Measurements from ENCODE around the gene MPPED2. TPM values are rescaled to one million over a fixed set of nuclear protein-coding genes. Genes with fewer than 3 reads are reported as not detected.

MPPED2 gene
- total and polyA plus RNA-seq, 4 experiments from 2014 or later = not detected

DNA sequence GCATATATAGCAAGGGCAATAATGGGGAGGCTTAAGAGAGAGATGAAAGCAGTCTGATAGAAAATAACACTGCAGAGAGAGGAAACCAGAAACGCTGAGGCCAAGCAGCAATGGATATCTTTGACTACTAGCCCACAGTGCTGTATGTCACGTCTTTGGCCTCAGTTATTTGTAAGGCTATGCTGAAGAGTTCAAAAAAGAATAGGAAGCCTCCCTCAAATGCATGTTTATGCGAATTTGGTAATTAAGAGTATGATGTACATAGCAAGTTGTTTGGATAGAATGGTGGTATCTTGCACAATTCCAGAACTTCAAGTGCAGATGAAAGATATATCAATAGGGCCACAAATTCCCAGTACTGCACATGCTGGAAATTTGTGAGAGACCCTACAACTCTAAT, 89.2 kb downstream of the MPPED2 start:
- Histone ChIP-seq H3K27me3 (ENCODE audit: insufficient read depth, low read length) (no peaks in the 10 kb centered on the region), H3K4me3 (ENCODE audit: low read length in 2 of 2) (no peak overlapping the region), H3K9me3 (ENCODE audit: control insufficient read depth in 1 of 2, low read length in 2 of 2) (no peaks in the 10 kb centered on the region), H3K4me1 (ENCODE audit: insufficient read depth, low read length) (no peaks in the 10 kb centered on the region), H3K36me3 (ENCODE audit: insufficient read depth, low read length) (no peaks in the 10 kb centered on the region), H3K27ac (ENCODE audit: low read depth, low read length) (no peak overlapping the region)
- no peaks in the 10 kb centered on the region for H3K4me1 Mint-ChIP-seq
- ChIA-PET POLR2A (ENCODE audit: partially characterized antibody) (no interaction called here), CTCF (ENCODE audit: partially characterized antibody) (no interaction called here)
- H3K27ac Mint-ChIP-seq = no peak overlapping the region
- H3K4me3 Mint-ChIP-seq = no peak overlapping the region
- no peak for DNase-seq
- H3K9me3 Mint-ChIP-seq = peaks cover 0 to 1% (median 0%) of the 10 kb centered on the region in 8 donors
- H3K27me3 Mint-ChIP-seq = peaks cover 0 to 5% of the 10 kb centered on the region in 2 donors
- intact Hi-C loops (cut with micrococcal nuclease) = no loop called here
- no peaks in the 10 kb centered on the region for H3K36me3 Mint-ChIP-seq

DNA sequence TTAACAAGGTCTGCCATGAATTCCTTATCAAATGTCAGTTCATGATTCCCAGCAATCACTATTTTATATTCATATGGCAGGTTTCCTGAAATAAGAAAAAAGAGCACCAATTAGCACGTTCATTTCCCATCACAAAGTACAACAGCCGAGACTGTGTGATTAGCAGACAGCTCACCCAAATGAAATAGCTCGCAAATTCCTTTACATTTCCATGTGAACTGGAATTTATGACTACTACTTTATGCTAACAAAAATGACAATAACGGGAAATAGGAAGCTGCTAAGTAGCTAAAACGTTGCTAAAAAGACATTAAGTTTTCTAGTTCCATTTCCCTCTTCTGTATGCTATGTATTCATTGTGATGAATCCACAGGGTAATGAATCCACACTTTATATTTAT, 90.7 kb downstream of the MPPED2 start:
- intact Hi-C loops (cut with micrococcal nuclease) = no loop called here
- no peaks in the 10 kb centered on the region for H3K9me3 ChIP-seq (ENCODE audit: control insufficient read depth in 1 of 2, low read length in 2 of 2)
- no peak overlapping the region for H3K27ac ChIP-seq (ENCODE audit: low read depth, low read length)
- ChIA-PET CTCF (ENCODE audit: partially characterized antibody) (no interaction called here), POLR2A (ENCODE audit: partially characterized antibody) (no interaction called here)
- no peaks in the 10 kb centered on the region for H3K27me3 ChIP-seq (ENCODE audit: insufficient read depth, low read length)
- Mint-ChIP-seq H3K27me3 (peaks cover 0 to 5% of the 10 kb centered on the region in 2 donors), H3K9me3 (peaks cover 0 to 3% (median 0%) of the 10 kb centered on the region in 8 donors), H3K4me1 (no peaks in the 10 kb centered on the region), H3K36me3 (no peaks in the 10 kb centered on the region), H3K27ac (no peak overlapping the region), H3K4me3 (no peak overlapping the region)
- H3K4me1 ChIP-seq (ENCODE audit: insufficient read depth, low read length) = no peaks in the 10 kb centered on the region
- H3K36me3 ChIP-seq (ENCODE audit: insufficient read depth, low read length) = no peaks in the 10 kb centered on the region
- DNase-seq = no peak
- no peak overlapping the region for H3K4me3 ChIP-seq (ENCODE audit: low read length in 2 of 2)

DNA sequence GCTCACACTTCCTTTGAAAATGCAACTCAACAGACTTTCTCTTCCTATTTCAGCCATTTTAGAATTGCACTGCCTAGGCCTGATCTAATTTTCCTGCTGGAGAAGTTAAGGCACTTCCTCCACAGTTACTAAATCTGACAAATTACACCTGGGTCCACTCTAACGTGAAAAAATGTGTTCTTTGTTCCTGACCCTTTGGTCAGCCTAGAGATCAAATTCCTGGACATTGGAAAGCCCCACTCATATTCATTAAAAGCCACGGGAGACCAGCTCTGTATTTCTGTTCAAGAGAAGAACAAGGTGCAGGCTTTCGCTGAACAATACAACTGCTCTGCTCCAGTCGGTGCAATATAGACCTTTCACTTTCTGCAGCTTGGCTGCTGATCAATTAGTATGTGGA, 96.6 kb downstream of the MPPED2 start:
- no peaks in the 10 kb centered on the region for H3K36me3 Mint-ChIP-seq
- peaks cover 5 to 11% of the 10 kb centered on the region in 2 donors for H3K27me3 Mint-ChIP-seq
- Histone ChIP-seq H3K9me3 (ENCODE audit: control insufficient read depth in 1 of 2, low read length in 2 of 2) (no peaks in the 10 kb centered on the region), H3K4me1 (ENCODE audit: insufficient read depth, low read length) (no peaks in the 10 kb centered on the region), H3K4me3 (ENCODE audit: low read length in 2 of 2) (no peak overlapping the region), H3K36me3 (ENCODE audit: insufficient read depth, low read length) (no peaks in the 10 kb centered on the region), H3K27ac (ENCODE audit: low read depth, low read length) (no peak overlapping the region), H3K27me3 (ENCODE audit: insufficient read depth, low read length) (no peaks in the 10 kb centered on the region)
- peaks cover 0 to 3% (median 0%) of the 10 kb centered on the region in 8 donors for H3K9me3 Mint-ChIP-seq
- intact Hi-C loops (cut with micrococcal nuclease) = no loop called here
- H3K4me3 Mint-ChIP-seq = no peak overlapping the region
- H3K27ac Mint-ChIP-seq = no peak overlapping the region
- no peaks in the 10 kb centered on the region for H3K4me1 Mint-ChIP-seq
- CTCF ChIA-PET (ENCODE audit: partially characterized antibody) = no interaction called here
- no peak for DNase-seq
- POLR2A ChIA-PET (ENCODE audit: partially characterized antibody) = no interaction called here

DNA sequence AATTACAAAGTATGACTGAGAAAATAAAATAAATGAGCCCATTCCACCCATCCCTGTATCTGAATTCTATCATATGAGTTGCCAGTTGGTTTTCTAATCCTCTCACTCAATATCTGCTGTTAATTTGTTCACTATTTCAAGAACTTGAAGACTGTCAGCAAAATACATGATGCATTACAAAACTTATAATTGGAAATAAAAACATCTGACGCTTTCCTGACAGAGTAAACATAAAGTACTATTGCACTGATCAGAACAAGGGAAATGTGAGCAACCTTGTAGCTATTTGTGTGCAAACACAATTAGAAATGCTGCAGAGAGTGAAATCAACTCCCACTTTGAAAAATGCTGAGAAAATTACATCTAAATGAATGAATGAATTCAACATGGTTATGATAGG, 97.1 kb downstream of the MPPED2 start:
- H3K36me3 Mint-ChIP-seq = no peaks in the 10 kb centered on the region
- Histone ChIP-seq H3K27ac (ENCODE audit: low read depth, low read length) (no peak overlapping the region), H3K27me3 (ENCODE audit: insufficient read depth, low read length) (no peaks in the 10 kb centered on the region), H3K9me3 (ENCODE audit: control insufficient read depth in 1 of 2, low read length in 2 of 2) (no peaks in the 10 kb centered on the region), H3K36me3 (ENCODE audit: insufficient read depth, low read length) (no peaks in the 10 kb centered on the region), H3K4me1 (ENCODE audit: insufficient read depth, low read length) (no peaks in the 10 kb centered on the region), H3K4me3 (ENCODE audit: low read length in 2 of 2) (no peak overlapping the region)
- CTCF ChIA-PET (ENCODE audit: partially characterized antibody) = no interaction called here
- H3K27ac Mint-ChIP-seq = no peak overlapping the region
- DNase-seq = no peak
- intact Hi-C loops (cut with micrococcal nuclease) = no loop called here
- H3K9me3 Mint-ChIP-seq = peaks cover 0 to 3% (median 0%) of the 10 kb centered on the region in 8 donors
- POLR2A ChIA-PET (ENCODE audit: partially characterized antibody) = no interaction called here
- no peaks in the 10 kb centered on the region for H3K4me1 Mint-ChIP-seq
- no peak overlapping the region for H3K4me3 Mint-ChIP-seq
- peaks cover 5 to 11% of the 10 kb centered on the region in 2 donors for H3K27me3 Mint-ChIP-seq

DNA sequence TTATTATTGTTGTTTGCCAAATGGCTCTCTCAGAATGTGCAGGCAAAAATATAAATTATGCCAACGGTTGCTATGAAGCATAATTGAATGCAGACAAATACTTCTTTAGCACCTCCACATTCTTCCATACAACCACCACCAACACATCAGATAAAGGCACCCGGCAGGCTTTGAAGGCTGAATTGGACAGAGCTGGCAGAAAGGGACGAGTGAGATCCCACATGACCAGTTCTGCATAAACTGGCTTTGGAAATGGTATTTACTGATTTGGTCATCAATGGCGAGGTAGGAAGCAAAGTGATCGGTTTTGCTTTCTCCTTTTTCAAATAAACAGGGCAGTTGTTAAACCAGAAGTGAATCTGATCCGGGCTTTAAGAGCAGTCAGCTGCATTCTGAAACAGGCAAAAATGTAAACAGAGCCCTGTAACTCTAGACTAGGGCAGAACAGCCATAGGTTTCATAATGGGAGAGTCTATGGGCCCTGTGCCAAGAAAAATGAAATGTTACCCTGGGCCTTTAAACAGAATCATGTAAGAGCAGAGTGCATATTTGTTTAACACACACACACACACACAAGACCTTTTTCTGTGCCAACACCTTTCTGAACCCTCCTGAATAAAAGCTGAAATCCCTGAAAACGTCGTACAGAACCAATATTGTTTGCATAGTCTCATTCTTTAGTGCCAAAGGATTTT, 97.7 kb downstream of the MPPED2 start:
- H3K9me3 Mint-ChIP-seq = peaks cover 0 to 3% (median 0%) of the 10 kb centered on the region in 8 donors
- H3K27me3 Mint-ChIP-seq = peaks cover 5 to 10% of the 10 kb centered on the region in 2 donors
- no peaks in the 10 kb centered on the region for H3K36me3 Mint-ChIP-seq
- no peaks in the 10 kb centered on the region for H3K9me3 ChIP-seq (ENCODE audit: control insufficient read depth in 1 of 2, low read length in 2 of 2)
- no peak overlapping the region for H3K27ac Mint-ChIP-seq
- H3K36me3 ChIP-seq (ENCODE audit: insufficient read depth, low read length) = no peaks in the 10 kb centered on the region
- DNase-seq = no peak
- ChIA-PET CTCF (ENCODE audit: partially characterized antibody) (no interaction called here), POLR2A (ENCODE audit: partially characterized antibody) (no interaction called here)
- intact Hi-C loops (cut with micrococcal nuclease) = no loop called here
- H3K4me1 Mint-ChIP-seq = no peaks in the 10 kb centered on the region
- H3K27ac ChIP-seq (ENCODE audit: low read depth, low read length) = no peak overlapping the region
- H3K4me3 Mint-ChIP-seq = no peak overlapping the region
- no peaks in the 10 kb centered on the region for H3K4me1 ChIP-seq (ENCODE audit: insufficient read depth, low read length)
- no peaks in the 10 kb centered on the region for H3K27me3 ChIP-seq (ENCODE audit: insufficient read depth, low read length)
- no peak overlapping the region for H3K4me3 ChIP-seq (ENCODE audit: low read length in 2 of 2)

DNA sequence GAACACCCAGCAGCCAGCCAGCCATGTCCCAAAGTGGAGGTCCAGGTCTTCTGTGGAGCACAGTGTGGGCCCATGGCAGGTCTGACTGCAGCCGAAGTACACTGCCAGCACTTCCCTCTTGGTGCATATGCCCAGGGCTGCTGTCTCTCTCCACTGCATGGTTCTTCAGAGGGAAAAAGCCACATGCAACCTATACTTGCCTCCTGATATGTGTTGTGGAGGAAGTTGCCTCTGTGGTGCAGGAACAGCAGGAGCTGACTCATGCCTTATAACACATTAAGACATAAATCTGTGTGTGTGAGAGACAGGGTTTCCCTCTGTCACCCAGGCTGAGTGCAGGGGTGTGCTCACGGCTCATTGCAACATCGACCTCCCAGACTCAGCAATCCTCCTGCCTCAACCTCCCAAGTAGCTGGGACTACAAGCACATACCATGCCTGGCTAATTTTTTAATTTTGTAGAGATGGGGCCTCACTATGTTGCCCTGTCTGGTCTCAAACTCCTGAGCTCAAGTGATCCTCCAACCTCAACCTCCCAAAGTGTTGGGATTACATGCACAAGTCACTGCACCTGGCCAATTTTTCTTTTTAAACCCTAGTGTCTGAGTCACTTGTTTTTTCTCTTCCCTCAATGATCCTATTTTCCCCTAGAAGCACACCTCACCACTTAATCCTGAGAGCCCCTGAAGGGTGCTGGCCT, 98.8 kb downstream of the MPPED2 start:
- intact Hi-C loops (cut with micrococcal nuclease) = no loop called here
- Mint-ChIP-seq H3K27ac (no peak overlapping the region), H3K36me3 (no peaks in the 10 kb centered on the region), H3K4me1 (no peaks in the 10 kb centered on the region), H3K4me3 (no peak overlapping the region), H3K9me3 (peaks cover 0 to 3% (median 0%) of the 10 kb centered on the region in 8 donors), H3K27me3 (peaks cover 5 to 8% of the 10 kb centered on the region in 2 donors)
- H3K27me3 ChIP-seq (ENCODE audit: insufficient read depth, low read length) = no peaks in the 10 kb centered on the region
- no peaks in the 10 kb centered on the region for H3K4me1 ChIP-seq (ENCODE audit: insufficient read depth, low read length)
- H3K4me3 ChIP-seq (ENCODE audit: low read length in 2 of 2) = no peak overlapping the region
- no peak for DNase-seq
- H3K9me3 ChIP-seq (ENCODE audit: control insufficient read depth in 1 of 2, low read length in 2 of 2) = no peaks in the 10 kb centered on the region
- no peak overlapping the region for H3K27ac ChIP-seq (ENCODE audit: low read depth, low read length)
- no peaks in the 10 kb centered on the region for H3K36me3 ChIP-seq (ENCODE audit: insufficient read depth, low read length)
- POLR2A ChIA-PET (ENCODE audit: partially characterized antibody) = no interaction called here
- CTCF ChIA-PET (ENCODE audit: partially characterized antibody) = no interaction called here

DNA sequence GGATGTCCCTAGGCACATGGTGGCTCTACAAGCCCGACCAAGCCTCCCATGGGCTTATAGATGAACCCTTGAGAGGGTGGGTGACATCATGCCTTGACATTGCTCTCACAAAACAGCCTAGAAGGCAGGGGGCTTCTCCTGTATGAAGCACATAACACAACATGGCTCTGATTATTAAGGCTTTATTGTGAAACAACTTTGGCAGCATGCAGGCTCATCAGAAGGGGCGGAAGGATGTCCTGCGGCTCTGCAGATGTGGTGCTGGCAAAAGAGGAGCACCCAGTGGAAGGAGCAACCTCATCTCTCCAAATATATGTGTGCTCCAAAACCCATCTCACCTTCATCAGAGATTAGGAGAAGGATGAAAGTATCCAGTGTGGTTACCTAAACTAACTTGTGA, 100.4 kb downstream of the MPPED2 start:
- H3K9me3 ChIP-seq (ENCODE audit: control insufficient read depth in 1 of 2, low read length in 2 of 2) = no peaks in the 10 kb centered on the region
- H3K4me1 ChIP-seq (ENCODE audit: insufficient read depth, low read length) = no peaks in the 10 kb centered on the region
- no peak overlapping the region for H3K27ac ChIP-seq (ENCODE audit: low read depth, low read length)
- no peaks in the 10 kb centered on the region for H3K36me3 ChIP-seq (ENCODE audit: insufficient read depth, low read length)
- ChIA-PET CTCF (ENCODE audit: partially characterized antibody) (no interaction called here), POLR2A (ENCODE audit: partially characterized antibody) (no interaction called here)
- no peak for DNase-seq
- H3K27me3 ChIP-seq (ENCODE audit: insufficient read depth, low read length) = no peaks in the 10 kb centered on the region
- Mint-ChIP-seq H3K9me3 (peaks cover 0 to 2% (median 0%) of the 10 kb centered on the region in 8 donors), H3K4me1 (no peaks in the 10 kb centered on the region), H3K27me3 (peaks cover 5 to 8% of the 10 kb centered on the region in 2 donors), H3K27ac (no peak overlapping the region), H3K4me3 (no peak overlapping the region), H3K36me3 (no peaks in the 10 kb centered on the region)
- H3K4me3 ChIP-seq (ENCODE audit: low read length in 2 of 2) = no peak overlapping the region
- intact Hi-C loops (cut with micrococcal nuclease) = no loop called here

All from CD4-positive, alpha-beta memory T cell (primary cell).